ENCODE data around the gene TIMM44. TPM values are rescaled to one million over a fixed set of nuclear protein-coding genes. Genes with fewer than 3 reads are reported as not detected.

Gene TIMM44
- total RNA-seq, 1 experiment from 2014 or later, result 114 TPM

DNA sequence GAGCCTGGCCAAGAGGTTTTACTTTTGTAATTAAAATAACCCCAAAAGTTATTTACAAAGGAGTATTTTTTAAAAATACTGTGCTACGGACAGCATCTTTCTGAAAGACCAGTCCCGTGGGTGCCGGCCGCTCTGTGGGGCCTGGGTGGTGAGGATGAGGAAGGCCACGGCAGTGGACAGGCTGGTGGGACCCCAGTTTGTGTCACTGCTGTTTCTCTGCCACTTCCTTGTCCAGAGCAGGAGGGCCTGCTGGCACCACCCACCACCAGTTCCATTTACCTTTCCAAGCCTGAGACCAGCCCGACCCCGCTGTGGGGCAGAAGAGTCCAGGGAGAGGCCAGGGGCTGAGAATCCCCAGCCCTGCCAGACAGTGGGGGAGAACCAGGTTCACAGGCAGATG lies 38.2 kb upstream of the TIMM44 start:
- H3K36me3 Mint-ChIP-seq (ENCODE audit: insufficient read depth in 1 of 3, low read depth in 3 of 3), result peaks cover 47 to 84% (median 83%) of the 10 kb centered on the region in 3 experiments; a peak in 6 of 7 replicates
- no peak overlapping the region; a peak in 1 of 7 replicates for H3K27ac Mint-ChIP-seq
- no peak for DNase-seq

More for the DNA sequence above, 38.2 kb upstream of the TIMM44 start:
- Histone ChIP-seq H4K5ac (ENCODE audit: insufficient read length, low read depth, low read length) (no peak overlapping the region), H3K9me3 (ENCODE audit: control insufficient read depth, low read depth, low read length) (no peaks in the 10 kb centered on the region), H3K79me1 (ENCODE audit: insufficient read depth, low read depth, low read length, poor library complexity, severe bottlenecking) (peaks cover 5% of the 10 kb centered on the region), H2BK5ac (ENCODE audit: insufficient read length, low read length) (no peak overlapping the region), H3K27me3 (ENCODE audit: insufficient read depth, low read length) (no peaks in the 10 kb centered on the region), H3K9ac (ENCODE audit: extremely low read depth, insufficient read length, low read length) (no peak overlapping the region), H3K4me1 (ENCODE audit: insufficient read depth, low read length) (no peaks in the 10 kb centered on the region), H4K8ac (replicated peaks; ENCODE audit: insufficient read length, low read depth, low read length) (no peak overlapping the region), H3K4me2 (ENCODE audit: insufficient read depth, insufficient read length, low read length) (no peak overlapping the region), H3K79me2 (ENCODE audit: insufficient read depth, low read length) (no peaks in the 10 kb centered on the region; the same call in 1 of the 2 replicates), H2AK5ac (ENCODE audit: insufficient read length, low read length) (no peak overlapping the region), H2BK120ac (ENCODE audit: low read depth, low read length, poor library complexity, severe bottlenecking) (no peak overlapping the region), H3K23ac (ENCODE audit: insufficient read length, low read depth, low read length) (no peak overlapping the region), H2BK15ac (ENCODE audit: low read depth, low read length) (no peak overlapping the region), H4K20me1 (ENCODE audit: control insufficient read depth, insufficient read depth, insufficient read length) (peaks cover 7% of the 10 kb centered on the region), H3T11ph (ENCODE audit: low read length) (no peak overlapping the region), H2AFZ (ENCODE audit: low read length) (no peak overlapping the region), H2BK20ac (ENCODE audit: low read depth, low read length, poor library complexity, severe bottlenecking) (no peak overlapping the region), H3K14ac (ENCODE audit: insufficient read depth, low read length) (no peak overlapping the region), H3K4ac (ENCODE audit: low read depth, low read length) (no peak overlapping the region), H4K91ac (ENCODE audit: insufficient read length, low read depth, low read length) (no peak overlapping the region), H3K18ac (ENCODE audit: insufficient read length, low read depth, low read length) (no peak overlapping the region), H3K23me2 (ENCODE audit: insufficient read length, low read depth, low read length, poor library complexity, severe bottlenecking) (no peaks in the 10 kb centered on the region), H2BK12ac (ENCODE audit: insufficient read length, low read depth, low read length) (no peak overlapping the region), H3K27ac (ENCODE audit: insufficient read length, low read depth, low read length) (no peak overlapping the region), H3K56ac (ENCODE audit: insufficient read length, low read depth, low read length) (no peak overlapping the region)
- no peaks in the 10 kb centered on the region for H3K9me3 Mint-ChIP-seq
- no CpG with 5 or more reads among the region's 7 CpGs for WGBS (ENCODE audit: extremely low coverage, insufficient read length, low lambda C conversion rate)
- H3K4me3 Mint-ChIP-seq, result no peak overlapping the region
- no peaks in the 10 kb centered on the region for H3K27me3 Mint-ChIP-seq (ENCODE audit: low read depth)
- no peaks in the 10 kb centered on the region for H3K4me1 Mint-ChIP-seq
- no peak for TF ChIP-seq CTCF (conservative IDR thresholded peaks at IDR 0.05)
